Ovary (tissue), 3 donors: Measurements from ENCODE around the gene NCMAP.
A peak's percentile ranks its signal among the peaks of the same experiment; 100 is the strongest.

Source experiments
- POLR2A ChIP-seq: fragments of 450-650 bp; IDR thresholded peaks from one replicate; pipeline ENCODE4 v1.6.1; 2017; ENCODE audit warnings: antibody characterized with exemption, mild to moderate bottlenecking, moderate library complexity
- TF ChIP-seq, protein P1 (sequence below), 3 donors: fragments of 450-650 bp in 2 of 3; fragments of 200-600 bp in 1 of 3; IDR thresholded peaks; one replicate each; pipeline versions ENCODE4 v1.5.1 to v1.8.0; 2016 to 2022; ENCODE audit warnings: antibody characterized with exemption in 3 of 3, mild to moderate bottlenecking in 1 of 3
- donor health status: DM: no; HTN: no; CAD: no.

DNA sequence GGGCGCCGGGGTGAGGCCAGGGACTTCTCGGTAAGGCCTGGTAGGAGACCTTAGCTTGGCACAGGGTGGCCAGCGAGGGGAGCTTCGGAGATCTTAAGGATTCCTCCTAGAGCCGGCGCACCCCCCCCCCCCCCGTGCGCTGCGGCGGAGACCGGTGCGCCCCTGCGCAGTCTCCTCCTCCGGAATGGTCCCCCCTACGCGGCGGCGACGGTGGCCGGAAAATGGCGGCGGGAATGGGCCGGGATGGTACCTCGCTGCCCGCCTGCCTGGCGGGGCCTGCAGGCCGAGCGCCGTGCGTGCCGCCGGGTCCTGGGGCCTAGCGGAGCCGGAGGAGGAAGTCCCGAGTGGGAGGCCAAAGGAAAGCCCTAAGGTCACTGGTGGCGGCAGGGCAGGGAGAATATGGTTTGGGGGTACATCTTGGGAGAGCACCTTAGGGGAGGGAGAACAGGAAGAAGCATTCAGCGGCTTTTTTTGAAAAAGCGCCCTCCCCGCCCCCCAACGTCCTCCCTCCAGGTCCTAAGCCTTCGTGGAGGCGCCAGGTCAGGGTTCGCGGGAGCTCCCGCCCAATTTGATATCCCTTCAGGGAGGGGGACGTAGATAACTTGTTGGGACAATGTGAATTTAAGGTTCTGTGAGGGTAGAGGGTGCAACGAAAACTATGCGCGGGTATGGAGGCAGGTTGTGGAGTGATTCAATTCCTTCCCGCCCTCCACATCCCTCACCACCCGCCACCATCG, 87.6 kb downstream of the NCMAP start:
- TF ChIP-seq, protein P1, sequence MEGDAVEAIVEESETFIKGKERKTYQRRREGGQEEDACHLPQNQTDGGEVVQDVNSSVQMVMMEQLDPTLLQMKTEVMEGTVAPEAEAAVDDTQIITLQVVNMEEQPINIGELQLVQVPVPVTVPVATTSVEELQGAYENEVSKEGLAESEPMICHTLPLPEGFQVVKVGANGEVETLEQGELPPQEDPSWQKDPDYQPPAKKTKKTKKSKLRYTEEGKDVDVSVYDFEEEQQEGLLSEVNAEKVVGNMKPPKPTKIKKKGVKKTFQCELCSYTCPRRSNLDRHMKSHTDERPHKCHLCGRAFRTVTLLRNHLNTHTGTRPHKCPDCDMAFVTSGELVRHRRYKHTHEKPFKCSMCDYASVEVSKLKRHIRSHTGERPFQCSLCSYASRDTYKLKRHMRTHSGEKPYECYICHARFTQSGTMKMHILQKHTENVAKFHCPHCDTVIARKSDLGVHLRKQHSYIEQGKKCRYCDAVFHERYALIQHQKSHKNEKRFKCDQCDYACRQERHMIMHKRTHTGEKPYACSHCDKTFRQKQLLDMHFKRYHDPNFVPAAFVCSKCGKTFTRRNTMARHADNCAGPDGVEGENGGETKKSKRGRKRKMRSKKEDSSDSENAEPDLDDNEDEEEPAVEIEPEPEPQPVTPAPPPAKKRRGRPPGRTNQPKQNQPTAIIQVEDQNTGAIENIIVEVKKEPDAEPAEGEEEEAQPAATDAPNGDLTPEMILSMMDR (IDR thresholded peaks at IDR 0.05), result no peak
- peak; percentile 40 for TF ChIP-seq POLR2A
